Mammary epithelial cell (primary cell): Measurements from ENCODE around the gene SAMM50.

ENCODE experiments used
- EZH2 ChIP-seq: IDR thresholded peaks from 2 replicates; pipeline ENCODE4 v1.6.1; 2012; ENCODE audit warnings: low read length, inconsistent platforms, borderline replicate concordance
- TF ChIP-seq, protein P1 (sequence below), 2 donors: IDR thresholded peaks in 1 of 2; conservative IDR thresholded peaks in 1 of 2; 2 replicates each; pipeline ENCODE4 v1.5.1; 2011 to 2012; ENCODE audit warnings: inconsistent platforms in 2 of 2, low read length in 2 of 2, mild to moderate bottlenecking in 2 of 2, control low read depth in 1 of 2, low read depth in 1 of 2; ENCODE audit not compliant: insufficient read depth in 1 of 2; ENCODE audit errors: extremely low read depth in 1 of 2

DNA sequence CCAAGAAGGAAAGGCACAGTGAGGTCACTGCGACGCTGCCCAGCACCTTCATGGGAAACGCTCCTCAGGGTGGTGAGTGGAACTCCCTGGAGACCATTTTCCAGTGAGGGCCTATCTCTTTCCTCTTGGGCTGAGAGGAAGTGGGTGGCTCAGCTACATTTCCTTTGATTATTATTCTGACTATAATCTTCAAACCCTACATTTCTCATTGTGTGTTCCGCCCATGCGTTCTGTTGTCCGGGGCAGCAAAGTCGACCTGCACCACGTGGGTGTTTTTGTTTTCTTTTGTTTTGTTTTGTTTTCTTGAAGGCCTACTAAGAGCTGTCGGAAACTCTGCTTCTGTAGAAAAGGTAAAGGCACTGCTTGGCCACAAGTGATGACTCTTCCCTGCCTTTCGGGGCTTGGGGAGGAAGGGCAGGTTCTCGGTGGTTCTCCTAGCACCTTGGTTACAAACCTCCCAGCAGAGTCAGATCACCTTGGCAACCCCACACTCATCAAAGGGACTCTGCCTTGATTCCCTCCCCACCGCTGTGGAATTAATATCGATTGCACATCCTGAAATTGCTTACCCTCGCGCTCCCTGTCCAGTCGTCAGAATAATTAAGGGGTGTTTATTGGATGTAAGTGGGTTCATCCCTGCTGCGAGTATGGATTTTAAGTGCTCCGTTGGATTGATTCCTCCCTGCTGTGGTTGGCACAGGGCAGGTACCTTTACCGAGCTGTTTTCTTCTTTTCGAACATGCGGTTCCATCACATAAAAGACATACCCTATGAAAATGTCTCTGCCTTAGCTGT is 76.1 kb downstream of the SAMM50 start:
- TF ChIP-seq, protein P1, sequence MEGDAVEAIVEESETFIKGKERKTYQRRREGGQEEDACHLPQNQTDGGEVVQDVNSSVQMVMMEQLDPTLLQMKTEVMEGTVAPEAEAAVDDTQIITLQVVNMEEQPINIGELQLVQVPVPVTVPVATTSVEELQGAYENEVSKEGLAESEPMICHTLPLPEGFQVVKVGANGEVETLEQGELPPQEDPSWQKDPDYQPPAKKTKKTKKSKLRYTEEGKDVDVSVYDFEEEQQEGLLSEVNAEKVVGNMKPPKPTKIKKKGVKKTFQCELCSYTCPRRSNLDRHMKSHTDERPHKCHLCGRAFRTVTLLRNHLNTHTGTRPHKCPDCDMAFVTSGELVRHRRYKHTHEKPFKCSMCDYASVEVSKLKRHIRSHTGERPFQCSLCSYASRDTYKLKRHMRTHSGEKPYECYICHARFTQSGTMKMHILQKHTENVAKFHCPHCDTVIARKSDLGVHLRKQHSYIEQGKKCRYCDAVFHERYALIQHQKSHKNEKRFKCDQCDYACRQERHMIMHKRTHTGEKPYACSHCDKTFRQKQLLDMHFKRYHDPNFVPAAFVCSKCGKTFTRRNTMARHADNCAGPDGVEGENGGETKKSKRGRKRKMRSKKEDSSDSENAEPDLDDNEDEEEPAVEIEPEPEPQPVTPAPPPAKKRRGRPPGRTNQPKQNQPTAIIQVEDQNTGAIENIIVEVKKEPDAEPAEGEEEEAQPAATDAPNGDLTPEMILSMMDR (conservative IDR thresholded peaks at IDR 0.05 in 1 of 2, IDR thresholded peaks at IDR 0.05 in 1 of 2; ENCODE audit: extremely low read depth in 1 of 2, insufficient read depth in 1 of 2, low read depth in 1 of 2, low read length in 2 of 2), result no peak
- TF ChIP-seq EZH2, result no peak
